Measurements from ENCODE around the gene LZTS3. TPM values are rescaled to one million over a fixed set of nuclear protein-coding genes. Genes with fewer than 3 reads are reported as not detected.

Gene LZTS3
- total RNA-seq, 4 donors from 2014 or later, result 8.3 to 20.0 (median 15.3) TPM

DNA sequence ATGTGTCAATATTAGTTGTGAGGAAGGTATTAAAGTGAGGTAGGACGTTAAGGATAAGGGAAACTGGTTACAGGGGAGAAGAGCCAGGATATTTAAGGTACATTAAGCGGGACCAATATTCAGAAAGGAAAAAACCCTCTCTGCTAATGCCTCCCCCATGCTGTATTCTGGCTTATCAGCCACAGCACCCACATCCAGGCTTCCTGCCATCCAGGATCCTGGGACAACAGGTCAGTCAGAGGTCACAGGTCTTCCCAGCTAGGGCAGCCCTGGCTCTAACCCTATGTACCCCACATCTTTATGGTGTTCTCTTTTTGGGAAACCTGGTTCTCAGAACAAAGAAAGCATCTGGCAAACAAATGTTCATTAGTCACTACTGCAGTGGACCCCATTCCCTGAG lies 25.9 kb upstream of the LZTS3 start:
- Histone ChIP-seq H3K27me3 (no peaks in the 10 kb centered on the region), H3K9me3 (no peaks in the 10 kb centered on the region), H3K27ac (replicated peaks in 1 of 4) (no peak overlapping the region), H3K36me3 (peaks cover 43 to 88% (median 70%) of the 10 kb centered on the region in 4 donors), H3K4me1 (peaks cover 8 to 19% (median 13%) of the 10 kb centered on the region in 4 donors), H3K4me3 (no peak overlapping the region)
- 69% methylated on average over 2 of the region's 2 CpGs for WGBS
- no peak for TF ChIP-seq EP300 (IDR thresholded peaks at IDR 0.05)
- no peak for TF ChIP-seq POLR2AphosphoS5 (IDR thresholded peaks at IDR 0.05)
- no peak for TF ChIP-seq CTCF (IDR thresholded peaks at IDR 0.05)
- no peak for TF ChIP-seq POLR2A (IDR thresholded peaks at IDR 0.05; ENCODE audit: low read depth)
- intact Hi-C loops (cut with DNase I), result no loop called here
- no peak for DNase-seq (ENCODE audit: extremely low spot score)

- H3K9me3 ChIP-seq, result no peaks in the 10 kb centered on the region
- no peak for DNase-seq (ENCODE audit: extremely low spot score)
- no peaks in the 10 kb centered on the region for H3K27me3 ChIP-seq
- 90% methylated on average over 7 of the region's 7 CpGs for WGBS
- TF ChIP-seq EP300 (IDR thresholded peaks at IDR 0.05), result no peak
- H3K36me3 ChIP-seq, result peaks cover 72 to 99% (median 91%) of the 10 kb centered on the region in 4 donors
- intact Hi-C loops (cut with DNase I), result no loop called here
- no peak overlapping the region for H3K27ac ChIP-seq (replicated peaks in 1 of 4)
- no peaks in the 10 kb centered on the region for H3K4me1 ChIP-seq
- no peak overlapping the region for H3K4me3 ChIP-seq
Observed at GRCh38 chr20:3195590-3196237, 22.4 kb upstream of the LZTS3 start.

- Histone ChIP-seq H3K36me3 (peaks cover 72 to 99% (median 91%) of the 10 kb centered on the region in 4 donors), H3K9me3 (no peaks in the 10 kb centered on the region), H3K27me3 (no peaks in the 10 kb centered on the region), H3K4me3 (no peak overlapping the region), H3K27ac (replicated peaks in 1 of 4) (no peak overlapping the region), H3K4me1 (no peaks in the 10 kb centered on the region)
- intact Hi-C loops (cut with DNase I), result no loop called here
- no peak for DNase-seq (ENCODE audit: extremely low spot score)
- WGBS, result 87% methylated on average over 4 of the region's 10 CpGs
- no peak for TF ChIP-seq EP300 (IDR thresholded peaks at IDR 0.05)
- TF ChIP-seq POLR2A (IDR thresholded peaks at IDR 0.05; ENCODE audit: low read depth), result no peak
- no peak for TF ChIP-seq CTCF (IDR thresholded peaks at IDR 0.05)
- TF ChIP-seq POLR2AphosphoS5 (IDR thresholded peaks at IDR 0.05), result no peak
Observed at GRCh38 chr20:3194617-3195280, 21.4 kb upstream of the LZTS3 start.

- H3K9me3 ChIP-seq, result no peaks in the 10 kb centered on the region
- peaks cover 65 to 99% (median 91%) of the 10 kb centered on the region in 4 donors for H3K36me3 ChIP-seq
- no peaks in the 10 kb centered on the region for H3K27me3 ChIP-seq
- intact Hi-C loops (cut with DNase I), result no loop called here
- H3K4me3 ChIP-seq, result no peak overlapping the region
- no peak for DNase-seq (ENCODE audit: extremely low spot score)
- H3K4me1 ChIP-seq, result no peaks in the 10 kb centered on the region
- WGBS, result 91% methylated on average over 13 of the region's 14 CpGs
- no peak overlapping the region for H3K27ac ChIP-seq (replicated peaks in 1 of 4)
- no peak for TF ChIP-seq POLR2AphosphoS5 (IDR thresholded peaks at IDR 0.05)
- TF ChIP-seq CTCF (IDR thresholded peaks at IDR 0.05), result no peak
- no peak for TF ChIP-seq EP300 (IDR thresholded peaks at IDR 0.05)
- no peak for TF ChIP-seq POLR2A (IDR thresholded peaks at IDR 0.05; ENCODE audit: low read depth)
Observed at GRCh38 chr20:3193806-3194616, 20.7 kb upstream of the LZTS3 start.
